Fibroblast of skin of right biceps (primary cell): ENCODE data around the gene KLHDC7B.
"Not testable (repeated sequence)": the region's sequence is repeated elsewhere in the genome, so short reads cannot be mapped to it uniquely, and the experiment has no call there.

Experiments used
- DNase-seq: peaks from one replicate; pipeline ENCODE4 v3.0.0-alpha.2; 2013

KLHDC7B gene

DNA sequence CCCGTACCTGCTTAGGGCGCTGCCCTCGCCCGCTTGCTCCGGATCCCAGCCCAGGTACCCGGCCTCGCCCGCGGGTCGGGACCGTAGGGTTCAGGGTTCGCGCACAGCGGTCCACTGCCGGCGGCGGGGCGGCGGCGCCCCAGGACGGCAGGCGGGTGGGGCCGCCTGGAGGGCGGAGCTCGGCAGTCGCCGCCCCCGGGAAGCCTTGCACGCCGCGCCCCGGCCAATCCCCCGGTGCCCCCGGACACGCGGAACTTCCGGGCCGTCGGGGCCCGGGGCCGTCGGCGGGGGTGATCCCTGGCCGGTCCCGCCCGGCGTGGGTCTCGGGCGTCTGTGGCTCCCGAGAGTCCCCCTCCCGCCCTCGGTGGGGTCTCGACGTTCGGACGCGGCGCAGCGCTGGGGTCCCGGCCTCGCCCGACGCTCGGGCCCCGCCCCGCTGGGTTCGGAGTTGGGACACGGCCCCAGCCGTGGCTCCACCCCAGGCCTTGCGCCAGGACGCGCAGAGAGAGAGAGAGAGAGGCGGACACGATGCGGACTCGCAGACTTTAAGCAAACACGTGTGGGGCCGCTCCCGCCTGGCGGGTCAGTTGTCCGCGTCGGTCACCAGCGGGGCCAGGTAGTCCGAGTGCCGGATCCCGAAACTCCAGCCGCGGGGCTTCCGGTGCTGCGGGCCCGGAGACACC is 15.7 kb upstream of the KLHDC7B start, which contains the start of gene TYMP:
Gene TYMP (minus strand): TSS at position 116 of the 683 bp plus-strand sequence. CDS start 303 bp downstream, outside the sequence.
- DNase-seq: peak; percentile 61

DNA sequence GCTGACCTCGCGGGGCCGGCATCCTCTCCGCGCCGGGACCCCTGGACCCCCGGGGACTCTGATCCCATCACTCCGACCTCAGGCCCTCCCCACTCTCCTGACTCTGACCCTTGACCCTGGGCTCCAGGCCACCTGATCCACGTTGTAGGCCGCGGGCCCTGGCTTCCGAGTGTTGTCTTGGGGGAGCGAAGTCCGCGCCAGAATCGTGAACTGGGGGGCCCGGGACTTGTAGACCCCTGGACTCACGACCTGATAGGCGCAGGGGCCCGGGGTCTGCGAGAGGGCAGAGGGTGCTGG is 15.2 kb upstream of the KLHDC7B start:
- no peak for DNase-seq

DNA sequence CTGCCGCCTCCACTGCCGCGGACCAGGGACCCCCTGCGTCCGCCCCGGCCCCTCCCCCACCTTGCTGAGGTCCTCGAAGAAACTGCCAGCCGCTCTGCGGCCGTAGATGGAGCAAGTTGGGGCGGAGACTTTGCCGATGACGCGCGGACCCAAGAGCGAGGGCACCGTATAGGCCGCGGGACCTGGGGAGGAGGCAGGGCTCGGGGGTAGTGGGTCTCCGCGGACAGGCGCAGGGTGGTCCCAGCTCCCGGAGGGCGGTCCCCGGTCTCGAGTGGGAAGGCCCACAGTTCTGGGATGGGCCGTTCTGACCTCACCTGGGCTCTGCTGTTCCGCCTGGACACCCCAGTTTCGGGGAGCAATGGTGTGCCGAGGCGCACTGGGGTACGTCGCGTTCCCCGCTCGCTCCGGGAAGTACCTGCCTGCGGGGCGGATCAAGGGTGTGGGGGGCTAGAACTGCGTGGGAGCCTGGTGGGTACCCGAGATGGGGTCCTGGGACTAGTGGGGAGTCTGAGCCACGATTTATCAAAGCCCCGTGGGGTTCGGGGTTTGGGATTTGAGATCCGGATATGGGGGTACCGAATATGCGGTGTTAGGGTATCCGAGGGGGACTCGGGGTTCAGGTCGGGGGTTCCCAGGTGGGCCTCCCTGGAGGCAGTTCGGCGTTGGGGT is 14.7 kb upstream of the KLHDC7B start:
- DNase-seq: peak; percentile 74

DNA sequence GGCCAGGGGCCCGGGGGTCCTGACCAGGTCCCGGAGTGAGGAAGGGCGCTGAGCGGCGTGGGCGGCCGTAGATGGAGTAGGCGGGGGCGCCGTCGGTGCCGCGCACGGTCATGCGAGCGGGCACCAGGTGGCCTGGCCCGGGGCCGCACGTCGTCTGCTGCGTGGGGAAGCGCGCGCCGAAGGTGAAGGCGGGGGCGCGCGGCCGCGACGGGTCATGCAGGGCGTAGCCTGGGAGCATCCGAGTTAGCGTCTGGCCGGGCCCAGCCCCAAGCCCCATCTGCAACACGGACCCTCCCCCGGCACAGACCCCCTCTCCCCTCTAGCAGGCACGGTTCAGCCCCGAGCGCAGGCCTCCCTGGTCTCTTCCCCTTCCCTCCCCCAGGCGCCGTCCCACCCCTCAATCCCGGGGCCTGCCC is 14.1 kb upstream of the KLHDC7B start:
- DNase-seq: no peak

DNA sequence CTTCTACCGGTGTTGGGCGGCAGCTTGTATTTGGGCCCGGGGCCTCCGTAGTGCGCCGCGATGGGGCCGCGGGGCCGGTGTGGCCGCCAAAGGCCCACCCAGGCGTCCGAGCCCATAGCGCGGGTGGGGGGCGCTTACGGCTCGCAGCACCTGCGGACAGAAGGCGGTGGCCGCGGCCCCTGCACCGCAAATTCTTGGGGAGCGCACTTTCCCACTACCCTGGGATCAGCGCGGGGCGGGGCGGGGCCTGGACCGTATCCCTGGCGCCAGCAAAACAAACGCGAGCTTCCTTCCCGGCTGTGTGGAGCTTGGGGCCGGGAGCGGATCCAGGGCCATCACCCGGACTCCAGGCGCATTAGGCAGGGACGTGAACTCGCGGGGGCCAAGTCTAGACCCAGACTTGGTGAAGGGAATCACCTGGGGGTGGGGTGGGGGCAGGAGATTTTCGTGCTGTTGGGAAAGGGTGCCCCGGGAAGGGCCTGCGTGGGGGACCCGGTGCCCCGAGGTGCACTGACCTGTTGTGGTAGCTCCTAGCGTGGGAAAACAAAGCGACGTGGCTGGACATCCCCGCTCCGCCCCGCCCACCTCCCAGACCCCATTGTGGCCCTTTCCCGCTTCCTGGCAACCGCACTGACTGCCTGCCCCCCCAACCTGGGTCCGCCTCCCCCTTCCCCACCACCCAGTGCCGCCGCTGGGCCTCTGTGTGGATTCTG is 13.6 kb upstream of the KLHDC7B start:
- DNase-seq: peak; percentile 59

DNA sequence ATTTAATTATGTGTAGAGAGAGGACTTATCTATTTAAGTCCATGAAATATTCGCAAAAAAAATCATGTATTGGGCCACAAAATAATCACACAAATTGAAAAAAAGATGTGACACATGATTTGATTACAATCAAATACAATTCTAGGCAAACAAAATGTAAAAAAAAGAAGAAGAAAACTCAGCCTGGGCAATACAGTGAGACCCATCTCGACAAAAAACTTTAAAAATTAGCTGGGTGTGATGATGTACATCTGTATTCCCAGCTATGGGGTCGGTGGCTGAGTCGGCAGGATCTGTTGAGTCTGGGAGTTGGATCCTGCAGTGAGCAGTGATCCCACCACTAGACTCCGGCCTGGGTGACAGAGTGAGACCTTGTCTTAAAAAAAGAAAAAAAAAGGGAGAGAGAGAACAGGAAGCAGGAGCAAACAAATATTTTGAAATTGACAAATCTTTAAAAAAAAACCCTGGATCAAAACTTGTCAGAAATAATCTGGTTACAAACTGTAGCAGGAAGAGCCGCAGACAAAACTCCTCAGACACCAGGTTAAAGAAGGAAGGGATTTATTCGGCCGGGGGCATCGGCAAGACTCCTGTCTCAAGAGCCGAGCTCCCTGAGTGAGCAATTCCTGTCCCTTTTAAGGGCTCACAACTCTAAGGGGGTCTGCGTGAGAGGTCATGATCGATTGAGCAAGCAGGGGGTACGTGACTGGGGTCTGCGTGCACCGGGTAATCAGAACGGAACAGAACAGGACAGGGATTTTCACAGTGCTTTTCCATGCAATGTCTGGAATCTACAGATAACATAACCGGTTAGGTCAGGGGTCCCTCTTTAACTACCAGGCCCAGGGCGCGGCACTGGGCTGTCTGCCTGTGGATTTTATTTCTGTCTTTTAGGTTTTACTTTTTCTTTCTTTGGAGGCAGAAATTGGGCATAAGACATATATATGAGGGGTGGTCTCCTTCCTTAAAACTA is 12.6 kb upstream of the KLHDC7B start:
- DNase-seq: no peak

DNA sequence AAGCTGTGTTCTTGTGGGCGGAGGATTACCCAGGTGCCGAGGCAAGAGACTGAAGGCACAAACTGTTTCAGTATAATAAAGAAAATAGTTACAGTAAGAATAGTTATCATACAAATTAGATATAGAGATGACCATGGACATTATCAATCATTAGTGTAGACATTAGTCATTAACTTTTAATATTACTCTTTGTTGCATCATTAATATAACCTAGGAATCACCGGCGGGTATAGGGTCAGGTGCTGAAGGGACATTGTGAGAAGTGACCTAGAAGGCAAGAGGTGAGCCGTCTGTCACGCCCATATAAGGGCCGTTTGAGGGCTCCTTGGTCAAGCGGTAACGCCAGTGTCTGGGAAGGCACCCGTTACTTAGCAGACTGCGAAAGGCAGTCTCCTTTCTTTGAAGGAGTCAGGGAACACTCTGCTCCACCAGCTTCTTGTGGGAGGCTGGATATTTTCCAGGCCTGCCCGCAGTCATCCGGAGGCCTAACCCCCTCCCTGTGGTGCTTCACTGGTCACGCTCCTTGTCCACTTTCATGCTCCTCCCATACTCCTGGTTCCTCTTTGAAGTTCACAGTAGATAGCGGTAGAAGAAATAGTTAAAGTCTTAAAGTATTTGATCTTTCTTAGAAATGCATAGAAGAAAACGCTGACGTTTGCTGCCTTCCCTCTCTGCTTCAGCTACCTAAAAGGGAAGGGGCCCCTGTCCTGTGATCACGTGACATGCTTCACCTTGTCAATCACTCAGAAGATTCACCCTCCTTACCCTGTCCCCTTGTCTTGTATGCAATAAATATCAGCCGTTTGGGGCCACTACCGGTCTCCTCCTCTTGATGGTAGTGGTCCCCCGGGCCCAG is 11.6 kb upstream of the KLHDC7B start:
- not testable (repeated sequence) for DNase-seq

DNA sequence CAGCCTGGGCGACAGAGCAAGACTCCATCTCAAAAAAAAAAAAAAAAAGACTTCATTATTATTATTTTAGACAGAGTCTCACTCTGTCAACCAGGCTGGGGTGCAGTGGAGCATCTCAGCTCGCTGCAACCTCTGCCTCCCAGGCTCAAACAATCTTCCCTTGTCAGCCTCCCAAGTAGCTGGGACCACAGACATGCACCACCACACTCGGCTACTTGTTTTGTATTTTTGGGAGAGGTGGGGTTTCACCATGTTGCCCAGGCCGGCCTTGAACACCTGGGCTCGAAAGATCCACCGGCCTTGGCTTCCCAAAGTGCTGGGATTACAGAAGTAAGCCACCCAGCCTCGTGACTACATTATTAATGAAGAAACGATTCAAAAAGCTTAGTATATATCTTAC is 10.6 kb upstream of the KLHDC7B start:
- no peak for DNase-seq

DNA sequence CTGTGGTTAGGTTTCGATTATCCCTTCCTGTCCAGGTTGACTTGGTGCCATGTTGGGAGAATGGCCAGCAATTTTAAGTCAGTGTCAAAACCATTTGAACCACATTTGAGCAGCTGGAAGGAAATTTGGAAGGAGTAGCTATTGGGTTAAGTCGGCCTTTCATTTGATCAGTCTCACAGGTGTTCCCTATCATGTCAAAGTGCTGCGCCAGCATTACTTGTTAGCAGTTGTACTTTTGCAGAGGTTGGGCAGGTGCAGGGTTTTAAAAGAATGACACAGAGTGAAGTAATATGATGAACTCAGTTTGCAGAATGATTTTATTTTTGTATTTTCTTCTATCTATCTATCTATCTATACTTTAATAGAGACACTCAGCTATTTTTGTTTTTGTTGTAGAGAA is 9.5 kb upstream of the KLHDC7B start:
- no peak for DNase-seq

DNA sequence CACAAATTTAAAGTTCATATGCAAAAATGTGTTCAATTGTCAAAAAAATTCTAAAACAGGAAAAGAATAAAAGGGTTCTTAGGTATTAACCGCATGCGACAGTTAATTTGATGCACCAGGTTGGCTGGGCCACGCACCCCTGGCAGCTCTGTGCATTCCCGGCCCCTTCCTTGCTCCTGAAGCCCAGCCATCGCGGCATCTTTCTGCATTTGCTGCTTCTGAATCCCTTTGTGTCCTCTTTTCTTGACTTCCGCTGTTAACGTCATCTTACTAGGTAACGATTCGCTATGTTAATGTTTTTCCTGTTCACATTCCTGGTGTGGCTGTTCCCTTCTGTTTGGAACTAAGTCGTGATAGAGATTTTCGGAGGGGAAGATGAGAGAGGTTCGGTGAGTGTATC is 7.9 kb upstream of the KLHDC7B start:
- no peak for DNase-seq

DNA sequence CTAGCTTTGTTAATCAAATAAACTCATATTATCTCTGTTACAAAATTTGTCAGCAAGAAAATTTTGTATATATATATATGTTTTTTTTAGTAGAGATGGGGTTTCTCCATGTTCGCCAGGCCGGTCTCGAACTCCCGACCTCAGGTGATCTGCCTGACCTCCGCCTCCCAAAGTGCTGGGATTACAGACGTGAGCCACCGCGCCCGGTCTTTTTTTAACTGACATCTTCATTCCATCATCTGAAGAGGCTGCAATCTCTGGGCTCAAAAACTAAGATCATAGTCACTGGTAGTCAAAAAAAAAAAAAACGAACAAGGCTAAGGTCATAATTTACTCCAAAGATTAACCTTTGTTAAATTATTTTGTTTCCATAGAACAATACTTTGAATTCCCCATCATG is 5.3 kb upstream of the KLHDC7B start:
- no peak for DNase-seq

DNA sequence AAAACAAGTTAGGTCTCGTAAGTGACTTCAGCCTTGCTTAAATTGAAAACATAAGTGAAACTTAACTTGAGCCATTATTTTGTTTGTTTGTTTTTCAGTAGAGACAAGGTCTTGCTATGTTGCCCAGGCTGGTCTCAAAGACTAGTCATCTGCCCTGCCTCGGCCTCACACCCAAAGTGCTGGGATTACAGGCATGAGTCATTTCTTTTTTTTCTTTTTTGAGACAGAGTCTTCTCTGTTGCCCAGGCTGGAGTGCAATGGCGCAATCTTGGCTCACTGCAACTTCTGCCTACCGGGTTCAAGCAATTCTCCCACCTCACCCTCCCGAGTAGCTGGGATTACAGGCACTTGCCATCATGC is 4.1 kb upstream of the KLHDC7B start:
- DNase-seq: peak; percentile 81

DNA sequence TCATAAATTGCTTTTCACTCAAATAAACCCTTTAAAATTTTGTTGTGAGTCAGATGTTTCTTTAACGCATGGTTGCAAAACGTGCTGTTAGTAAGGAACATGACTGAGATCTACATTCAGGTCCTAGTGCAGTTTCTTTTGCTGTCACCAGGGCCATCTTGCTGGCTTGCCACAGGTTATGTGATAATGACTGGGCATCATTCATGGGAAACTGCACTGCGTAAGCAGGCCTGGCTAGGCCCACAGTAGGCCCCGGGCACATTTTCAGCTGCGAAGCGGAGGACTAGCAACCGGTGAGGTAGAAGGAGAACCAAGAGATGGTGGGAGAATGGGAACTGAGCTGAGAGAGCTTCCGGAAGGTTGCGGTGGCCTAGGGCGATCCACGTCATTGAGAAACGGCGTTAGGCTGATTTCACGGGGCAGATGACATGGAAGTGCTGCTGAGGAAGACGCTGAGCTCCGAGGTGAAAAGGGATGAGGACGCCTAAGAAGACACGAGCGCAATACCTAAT is 3.2 kb upstream of the KLHDC7B start:
- DNase-seq: no peak

DNA sequence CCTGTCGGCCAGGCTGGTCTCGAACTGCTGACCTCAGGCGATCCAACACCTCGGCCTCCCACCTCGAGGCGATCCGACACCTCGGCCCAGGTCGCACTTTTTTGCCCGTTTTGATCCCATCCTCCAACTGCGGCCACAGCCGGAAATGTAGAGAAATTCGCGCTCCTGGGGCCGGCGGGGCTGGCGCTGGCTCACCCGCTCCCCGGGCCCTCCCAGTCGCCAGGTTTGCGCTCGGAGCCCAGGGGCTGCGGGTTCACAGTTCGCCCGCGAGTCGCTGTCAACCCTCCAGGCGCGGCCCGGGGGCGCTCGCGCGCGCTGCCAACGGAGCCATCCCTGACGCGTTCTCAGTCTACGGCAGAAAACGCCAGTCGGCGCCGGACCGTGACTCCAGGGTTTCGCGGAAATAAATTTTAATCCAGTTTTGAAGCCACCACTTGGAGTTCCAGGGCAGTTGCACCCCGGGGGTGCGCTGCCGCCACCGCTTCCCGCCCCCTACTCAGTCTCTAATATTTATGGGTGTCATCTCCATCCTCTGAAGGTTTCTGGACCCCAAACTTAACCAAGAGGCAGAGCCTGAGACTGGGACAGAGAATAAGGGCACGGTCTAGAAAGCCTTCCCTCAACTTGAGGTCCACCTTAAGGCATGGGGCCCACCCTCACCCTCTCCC is 1.5 kb upstream of the KLHDC7B start:
- peak; percentile 72 for DNase-seq

DNA sequence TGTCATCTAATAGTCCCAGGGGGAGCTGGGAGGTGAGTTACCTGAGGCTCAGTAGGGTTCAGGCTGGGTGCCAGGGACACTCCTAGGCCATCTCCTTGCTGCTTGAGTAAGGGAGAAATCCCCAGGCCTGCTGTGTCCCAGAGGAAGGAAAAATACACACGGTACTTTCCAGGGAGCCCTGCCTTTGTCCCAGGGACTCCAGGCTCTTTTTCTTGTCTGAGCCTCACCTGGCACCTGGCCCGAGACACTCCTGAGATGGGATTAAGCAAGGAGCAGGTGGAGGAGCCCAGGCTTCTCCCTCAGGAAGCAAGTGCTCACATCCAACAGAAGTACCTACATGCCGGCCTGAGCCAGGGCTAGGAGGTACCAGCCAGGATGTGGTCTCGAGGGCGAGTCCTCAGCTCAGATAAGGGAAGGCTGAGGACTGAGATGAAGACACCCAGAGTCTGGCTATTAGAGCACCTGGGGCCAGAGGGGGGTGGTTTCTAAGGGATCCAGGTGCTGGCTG is 899 bp upstream of the KLHDC7B start:
- DNase-seq: no peak

DNA sequence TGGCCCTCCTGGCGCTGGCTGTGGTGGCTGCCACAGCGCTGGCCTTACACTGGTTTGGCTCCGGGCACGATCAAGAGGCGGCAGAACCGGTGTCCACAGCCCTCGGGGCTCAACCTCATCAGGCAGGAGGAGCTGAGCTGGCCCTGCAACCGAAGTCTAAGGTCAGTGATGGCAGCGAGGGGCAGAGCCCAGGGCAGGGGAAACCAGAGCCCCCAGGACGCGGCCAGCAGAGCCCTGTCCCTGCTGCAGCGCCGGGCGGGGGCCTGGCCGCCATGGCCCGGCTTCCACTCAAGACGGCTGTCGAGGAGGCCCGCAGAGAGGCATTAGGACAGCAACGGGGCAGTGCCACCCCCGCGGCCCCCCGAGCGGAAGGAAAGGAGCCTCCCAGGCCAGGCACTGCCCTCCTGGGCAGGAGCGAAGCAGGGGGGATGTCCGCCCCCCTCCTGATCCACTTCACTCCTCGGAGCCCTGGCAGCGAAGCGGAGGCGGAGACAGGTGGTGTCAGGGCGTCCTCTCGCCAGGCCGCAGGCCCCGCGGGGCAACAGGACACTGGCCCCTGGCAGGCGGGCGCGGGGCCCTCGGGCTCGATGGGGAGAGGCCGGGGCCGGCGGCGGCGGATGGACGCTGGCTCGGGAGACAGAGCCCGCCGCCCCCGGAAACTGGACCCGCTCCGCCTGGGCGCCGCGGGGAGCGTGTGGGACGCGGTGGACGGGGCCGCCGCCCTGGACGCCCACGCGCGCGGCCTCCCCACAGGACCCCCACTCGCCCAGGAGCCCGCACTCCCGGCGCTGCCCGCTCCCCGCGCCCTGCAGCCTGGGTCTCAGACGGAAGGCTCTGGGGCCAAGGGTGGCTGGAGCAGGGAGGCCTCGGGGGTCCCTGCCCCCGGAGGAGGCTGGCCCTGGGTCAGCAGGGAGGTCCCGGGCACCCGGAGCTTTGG is 895 bp downstream of the KLHDC7B start:
- DNase-seq: no peak

DNA sequence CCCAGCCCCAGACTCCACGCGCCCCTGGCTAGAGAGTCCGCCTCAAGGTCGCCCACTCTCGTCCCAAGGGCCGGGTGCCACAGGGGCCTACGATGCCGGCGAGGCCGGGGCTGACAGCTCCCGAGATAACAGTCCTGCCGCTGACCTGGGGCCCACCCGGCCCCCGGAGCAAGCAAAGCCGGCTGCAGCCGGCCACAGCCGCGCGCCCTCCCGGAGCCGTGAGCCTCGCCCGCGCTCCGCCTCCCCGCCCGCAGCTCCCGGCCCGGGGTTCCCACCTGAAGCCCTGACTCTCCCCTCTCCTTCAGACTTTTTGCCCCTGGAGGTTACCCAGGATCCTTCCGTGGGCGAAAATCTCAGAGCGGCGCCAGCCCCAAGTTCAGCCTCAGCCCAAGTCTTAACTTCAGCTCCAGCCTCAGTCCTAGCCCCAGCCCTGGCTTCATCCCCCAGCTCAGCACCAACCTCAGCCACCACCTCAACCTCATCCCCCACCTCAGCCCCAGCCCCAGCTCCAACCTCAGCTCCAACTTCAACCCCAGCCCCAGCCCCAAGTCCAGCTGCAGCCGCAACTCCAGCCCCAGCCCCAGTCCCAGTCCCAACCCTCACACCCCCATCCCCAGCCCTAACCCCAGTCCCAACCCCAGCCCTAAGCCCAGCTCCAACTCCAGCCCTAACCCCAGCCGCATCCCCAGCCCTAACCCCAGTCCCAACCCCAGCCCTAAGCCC is 1.7 kb downstream of the KLHDC7B start:
- no peak for DNase-seq

DNA sequence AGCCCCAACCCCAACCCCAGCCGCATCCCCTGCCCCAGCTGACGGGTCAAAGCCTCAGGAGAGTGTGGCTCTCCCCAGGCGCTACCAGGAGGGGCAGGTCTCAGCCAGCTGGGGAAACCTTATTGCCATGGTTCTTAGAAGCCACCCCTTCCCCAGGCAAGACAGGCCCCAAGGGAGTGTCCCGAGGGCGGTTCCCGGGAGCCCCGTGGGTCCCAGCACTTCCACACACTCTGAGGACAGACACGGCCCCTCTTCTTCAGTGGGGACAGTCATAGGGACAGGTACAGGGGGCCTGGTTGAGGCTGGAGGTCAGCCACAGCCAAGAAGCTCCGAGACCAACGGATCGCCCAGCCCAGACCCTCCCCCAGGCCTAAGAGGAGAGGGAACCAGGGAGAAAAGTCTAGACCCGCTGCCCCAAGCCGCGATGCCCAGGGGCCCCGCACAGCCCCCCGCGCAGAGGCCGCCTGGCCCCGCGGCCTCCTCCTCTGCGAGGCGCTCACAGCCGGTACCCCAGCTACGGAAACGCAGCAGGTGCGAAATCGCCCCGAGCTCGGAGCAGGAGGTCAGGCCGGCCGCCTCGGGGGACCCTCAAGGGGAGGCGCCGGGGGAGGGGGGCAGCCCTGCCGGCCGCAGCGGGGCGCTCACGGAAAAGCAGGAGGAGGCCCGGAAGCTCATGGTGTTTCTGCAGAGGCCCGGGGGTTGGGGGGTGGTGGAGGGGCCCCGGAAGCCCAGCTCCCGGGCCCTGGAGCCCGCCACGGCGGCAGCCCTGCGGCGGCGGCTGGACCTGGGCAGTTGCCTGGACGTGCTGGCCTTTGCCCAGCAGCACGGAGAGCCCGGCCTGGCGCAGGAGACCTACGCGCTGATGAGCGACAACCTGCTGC is 2.6 kb downstream of the KLHDC7B start:
- DNase-seq: no peak
